Activated naive CD8-positive, alpha-beta T cell treated with anti-CD3 and anti-CD28 coated beads for 36 hours (primary cell): Measurements from ENCODE around the gene FEZ2. TPM values are rescaled to one million over a fixed set of nuclear protein-coding genes. Genes with fewer than 3 reads are reported as not detected.
A peak's percentile ranks its signal among the peaks of the same experiment; 100 is the strongest.

Source experiments
- DNase-seq: peaks from one replicate; pipeline ENCODE4 v3.0.0; 2021
- H3K27ac Mint-ChIP-seq: one replicate; pipeline ENCODE4 v1.8.0; 2022; ENCODE audit warnings: mild to moderate bottlenecking, moderate library complexity, mixed read lengths
- H3K27me3 Mint-ChIP-seq: one replicate; pipeline ENCODE4 v1.8.0; 2022; ENCODE audit warnings: mild to moderate bottlenecking, mixed read lengths
- H3K36me3 Mint-ChIP-seq: one replicate; pipeline ENCODE4 v1.8.0; 2021; ENCODE audit warnings: mild to moderate bottlenecking, mixed read lengths
- H3K4me1 Mint-ChIP-seq: one replicate; pipeline ENCODE4 v1.8.0; 2021; ENCODE audit warnings: mixed read lengths
- H3K4me3 Mint-ChIP-seq: one replicate; pipeline ENCODE4 v1.8.0; 2022; ENCODE audit warnings: mild to moderate bottlenecking, moderate library complexity, mixed read lengths
- H3K9me3 Mint-ChIP-seq: one replicate; pipeline ENCODE4 v1.8.0; 2022; ENCODE audit warnings: mixed read lengths
- total RNA-seq, 2 experiments: library from RNA; stranded (reverse); gene quantifications; one replicate each; pipeline ENCODE4 v1.2.3, GENCODE V29; 2021

FEZ2 gene
- total RNA-seq, 2 experiments from 2014 or later = 7.8 to 9.8 TPM

GRCh38 chr2:36577884-36578283 lies 20.1 kb downstream of the FEZ2 start:
- H3K36me3 Mint-ChIP-seq = peaks cover 65% of the 10 kb centered on the region
- H3K27me3 Mint-ChIP-seq = no peaks in the 10 kb centered on the region
- peaks cover 15% of the 10 kb centered on the region for H3K4me1 Mint-ChIP-seq
- no peak overlapping the region for H3K4me3 Mint-ChIP-seq
- no peak for DNase-seq
- no peaks in the 10 kb centered on the region for H3K9me3 Mint-ChIP-seq
- H3K27ac Mint-ChIP-seq = peak overlapping the region; percentile 53

- no peak overlapping the region for H3K27ac Mint-ChIP-seq
- H3K36me3 Mint-ChIP-seq = peaks cover 43% of the 10 kb centered on the region
- H3K4me1 Mint-ChIP-seq = peaks cover 15% of the 10 kb centered on the region
- no peak for DNase-seq
- no peaks in the 10 kb centered on the region for H3K27me3 Mint-ChIP-seq
- no peaks in the 10 kb centered on the region for H3K9me3 Mint-ChIP-seq
- no peak overlapping the region for H3K4me3 Mint-ChIP-seq
Observed at GRCh38 chr2:36574560-36574959, 23.4 kb downstream of the FEZ2 start.

- no peak overlapping the region for H3K4me3 Mint-ChIP-seq
- peaks cover 2% of the 10 kb centered on the region for H3K4me1 Mint-ChIP-seq
- H3K27me3 Mint-ChIP-seq = no peaks in the 10 kb centered on the region
- peaks cover 29% of the 10 kb centered on the region for H3K36me3 Mint-ChIP-seq
- H3K27ac Mint-ChIP-seq = no peak overlapping the region
- no peaks in the 10 kb centered on the region for H3K9me3 Mint-ChIP-seq
- no peak for DNase-seq
Observed at GRCh38 chr2:36573165-36573564, 24.8 kb downstream of the FEZ2 start.

GRCh38 chr2:36572719-36573059 lies 25.3 kb downstream of the FEZ2 start:
- no peaks in the 10 kb centered on the region for H3K9me3 Mint-ChIP-seq
- H3K27me3 Mint-ChIP-seq = no peaks in the 10 kb centered on the region
- no peak for DNase-seq
- H3K4me3 Mint-ChIP-seq = no peak overlapping the region
- no peak overlapping the region for H3K27ac Mint-ChIP-seq
- peaks cover 2% of the 10 kb centered on the region for H3K4me1 Mint-ChIP-seq
- H3K36me3 Mint-ChIP-seq = peaks cover 25% of the 10 kb centered on the region

- Mint-ChIP-seq H3K36me3 (peaks cover 22% of the 10 kb centered on the region), H3K27me3 (no peaks in the 10 kb centered on the region), H3K27ac (no peak overlapping the region), H3K9me3 (no peaks in the 10 kb centered on the region), H3K4me3 (no peak overlapping the region), H3K4me1 (peaks cover 2% of the 10 kb centered on the region)
- no peak for DNase-seq
Observed at GRCh38 chr2:36572054-36572718, 25.8 kb downstream of the FEZ2 start.

- Mint-ChIP-seq H3K9me3 (no peaks in the 10 kb centered on the region), H3K27ac (no peak overlapping the region), H3K27me3 (no peaks in the 10 kb centered on the region), H3K4me1 (peaks cover 2% of the 10 kb centered on the region), H3K4me3 (no peak overlapping the region), H3K36me3 (peaks cover 19% of the 10 kb centered on the region)
- DNase-seq = no peak
Observed at GRCh38 chr2:36570416-36570815, 27.6 kb downstream of the FEZ2 start.

GRCh38 chr2:36569267-36569856 lies 28.6 kb downstream of the FEZ2 start:
- Mint-ChIP-seq H3K36me3 (peaks cover 16% of the 10 kb centered on the region), H3K27ac (no peak overlapping the region), H3K4me1 (peaks cover 2% of the 10 kb centered on the region), H3K9me3 (no peaks in the 10 kb centered on the region), H3K27me3 (no peaks in the 10 kb centered on the region), H3K4me3 (no peak overlapping the region)
- no peak for DNase-seq

GRCh38 chr2:36568516-36569246 lies 29.3 kb downstream of the FEZ2 start:
- H3K36me3 Mint-ChIP-seq = peaks cover 16% of the 10 kb centered on the region
- H3K27me3 Mint-ChIP-seq = no peaks in the 10 kb centered on the region
- H3K4me3 Mint-ChIP-seq = no peak overlapping the region
- H3K27ac Mint-ChIP-seq = no peak overlapping the region
- DNase-seq = no peak
- peaks cover 2% of the 10 kb centered on the region for H3K4me1 Mint-ChIP-seq
- H3K9me3 Mint-ChIP-seq = no peaks in the 10 kb centered on the region

GRCh38 chr2:36567711-36568408 lies 30.1 kb downstream of the FEZ2 start:
- Mint-ChIP-seq H3K27me3 (no peaks in the 10 kb centered on the region), H3K36me3 (peaks cover 14% of the 10 kb centered on the region), H3K9me3 (no peaks in the 10 kb centered on the region), H3K4me1 (no peaks in the 10 kb centered on the region), H3K4me3 (no peak overlapping the region), H3K27ac (no peak overlapping the region)
- DNase-seq = no peak

GRCh38 chr2:36566887-36567286 lies 31.1 kb downstream of the FEZ2 start:
- no peak for DNase-seq
- peaks cover 10% of the 10 kb centered on the region for H3K36me3 Mint-ChIP-seq
- H3K9me3 Mint-ChIP-seq = no peaks in the 10 kb centered on the region
- H3K27ac Mint-ChIP-seq = no peak overlapping the region
- no peaks in the 10 kb centered on the region for H3K4me1 Mint-ChIP-seq
- H3K4me3 Mint-ChIP-seq = no peak overlapping the region
- H3K27me3 Mint-ChIP-seq = no peaks in the 10 kb centered on the region

GRCh38 chr2:36565712-36566111 lies 32.3 kb downstream of the FEZ2 start:
- Mint-ChIP-seq H3K27me3 (no peaks in the 10 kb centered on the region), H3K36me3 (peaks cover 14% of the 10 kb centered on the region), H3K27ac (no peak overlapping the region), H3K4me1 (no peaks in the 10 kb centered on the region), H3K4me3 (no peak overlapping the region), H3K9me3 (no peaks in the 10 kb centered on the region)
- no peak for DNase-seq

- Mint-ChIP-seq H3K4me1 (no peaks in the 10 kb centered on the region), H3K27me3 (no peaks in the 10 kb centered on the region)
Observed at GRCh38 chr2:36564377-36564930, 33.5 kb downstream of the FEZ2 start.

GRCh38 chr2:36562973-36563532 lies 34.9 kb downstream of the FEZ2 start:
- no peaks in the 10 kb centered on the region for H3K27me3 Mint-ChIP-seq
- peaks cover 19% of the 10 kb centered on the region for H3K36me3 Mint-ChIP-seq
- no peak for DNase-seq
- H3K27ac Mint-ChIP-seq = no peak overlapping the region
- H3K9me3 Mint-ChIP-seq = no peaks in the 10 kb centered on the region
- no peaks in the 10 kb centered on the region for H3K4me1 Mint-ChIP-seq
- H3K4me3 Mint-ChIP-seq = no peak overlapping the region

More at GRCh38 chr2:36564377-36564930, 33.5 kb downstream of the FEZ2 start:
- Mint-ChIP-seq H3K4me3 (no peak overlapping the region), H3K36me3 (peaks cover 19% of the 10 kb centered on the region), H3K9me3 (no peaks in the 10 kb centered on the region), H3K27ac (no peak overlapping the region)
- DNase-seq = no peak

GRCh38 chr2:36562240-36562639 lies 35.7 kb downstream of the FEZ2 start:
- H3K4me1 Mint-ChIP-seq = no peaks in the 10 kb centered on the region

More at GRCh38 chr2:36562240-36562639, 35.7 kb downstream of the FEZ2 start:
- peaks cover 19% of the 10 kb centered on the region for H3K36me3 Mint-ChIP-seq
- DNase-seq = no peak
- H3K9me3 Mint-ChIP-seq = no peaks in the 10 kb centered on the region
- no peak overlapping the region for H3K4me3 Mint-ChIP-seq
- H3K27ac Mint-ChIP-seq = no peak overlapping the region
- no peaks in the 10 kb centered on the region for H3K27me3 Mint-ChIP-seq
